Fibroblast of mammary gland (primary cell): ENCODE results near the gene CD109.

Source experiments
- DNase-seq: peaks from one replicate; pipeline ENCODE4 v3.0.0-alpha.2; 2010; ENCODE audit warnings: low read depth
- H3K4me3 ChIP-seq: 2 replicates; pipeline ENCODE4 v1.5.1; 2011; ENCODE audit warnings: low read depth, mild to moderate bottlenecking, low read length, moderate library complexity; ENCODE audit not compliant: control insufficient read depth
- CTCF ChIP-seq: conservative IDR thresholded peaks from 2 replicates; pipeline ENCODE4 v1.5.1; 2011; ENCODE audit warnings: low read depth, low read length, inconsistent platforms; ENCODE audit not compliant: control insufficient read depth, insufficient read depth

The CD109 gene

GRCh38 chr6:73655341-73655917 is 40.6 kb upstream of the CD109 start:
- TF ChIP-seq CTCF: no peak
- no peak overlapping the region for H3K4me3 ChIP-seq

GRCh38 chr6:73656531-73657145 is 39.4 kb upstream of the CD109 start:
- H3K4me3 ChIP-seq: no peak overlapping the region
- TF ChIP-seq CTCF: no peak
- DNase-seq: no peak

More at GRCh38 chr6:73655341-73655917, 40.6 kb upstream of the CD109 start:
- DNase-seq: no peak

- TF ChIP-seq CTCF: no peak
- DNase-seq: no peak
- no peak overlapping the region for H3K4me3 ChIP-seq
Measured at GRCh38 chr6:73657201-73657600, 38.8 kb upstream of the CD109 start.

GRCh38 chr6:73664701-73665100 is 31.3 kb upstream of the CD109 start:
- no peak for DNase-seq
- no peak for TF ChIP-seq CTCF
- H3K4me3 ChIP-seq: no peak overlapping the region

- TF ChIP-seq CTCF: no peak
- no peak for DNase-seq
- no peak overlapping the region for H3K4me3 ChIP-seq
Measured at GRCh38 chr6:73665686-73666319, 30.2 kb upstream of the CD109 start.

- no peak for DNase-seq
- TF ChIP-seq CTCF: no peak
- no peak overlapping the region for H3K4me3 ChIP-seq
Measured at GRCh38 chr6:73666393-73666792, 29.6 kb upstream of the CD109 start.
